ENCODE results near the gene HSPA4.

The HSPA4 gene

DNA sequence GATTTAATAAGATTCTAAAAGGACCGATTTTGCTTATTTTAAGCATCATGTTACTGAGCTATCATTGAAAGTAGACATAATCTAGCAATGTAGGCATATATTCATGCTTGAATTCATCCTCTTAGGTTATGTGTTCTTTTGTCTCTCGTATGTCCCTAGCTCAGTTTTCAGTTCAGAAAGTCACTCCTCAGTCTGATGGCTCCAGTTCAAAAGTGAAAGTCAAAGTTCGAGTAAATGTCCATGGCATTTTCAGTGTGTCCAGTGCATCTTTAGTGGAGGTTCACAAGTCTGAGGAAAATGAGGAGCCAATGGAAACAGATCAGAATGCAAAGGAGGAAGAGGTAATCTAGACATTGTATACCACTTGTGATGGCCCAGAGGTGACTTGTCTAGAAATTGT, 39.2 kb downstream of the HSPA4 start:
- no peak for DNase-seq (ENCODE audit: low spot score)

DNA sequence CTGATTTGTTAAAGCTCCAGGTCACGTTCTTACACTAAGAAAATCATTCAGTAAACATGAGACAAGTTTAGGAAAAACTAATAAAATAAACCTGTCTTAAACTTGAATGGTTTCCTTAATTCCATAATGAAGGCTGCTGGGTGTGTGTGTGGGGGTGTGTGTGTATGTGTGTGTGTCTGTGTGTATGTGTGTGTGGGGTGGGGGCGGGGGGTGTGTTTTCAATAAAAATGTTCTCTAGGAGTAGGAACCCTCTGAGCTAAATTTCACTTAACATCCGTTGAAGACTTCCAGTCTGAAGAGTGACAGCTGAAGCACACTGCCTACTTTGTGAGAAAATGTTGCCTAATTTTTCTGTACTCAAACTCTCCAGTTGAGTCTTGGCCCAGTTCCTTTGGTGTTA, 54.5 kb downstream of the HSPA4 start:
- DNase-seq (ENCODE audit: low spot score), result no peak

DNA sequence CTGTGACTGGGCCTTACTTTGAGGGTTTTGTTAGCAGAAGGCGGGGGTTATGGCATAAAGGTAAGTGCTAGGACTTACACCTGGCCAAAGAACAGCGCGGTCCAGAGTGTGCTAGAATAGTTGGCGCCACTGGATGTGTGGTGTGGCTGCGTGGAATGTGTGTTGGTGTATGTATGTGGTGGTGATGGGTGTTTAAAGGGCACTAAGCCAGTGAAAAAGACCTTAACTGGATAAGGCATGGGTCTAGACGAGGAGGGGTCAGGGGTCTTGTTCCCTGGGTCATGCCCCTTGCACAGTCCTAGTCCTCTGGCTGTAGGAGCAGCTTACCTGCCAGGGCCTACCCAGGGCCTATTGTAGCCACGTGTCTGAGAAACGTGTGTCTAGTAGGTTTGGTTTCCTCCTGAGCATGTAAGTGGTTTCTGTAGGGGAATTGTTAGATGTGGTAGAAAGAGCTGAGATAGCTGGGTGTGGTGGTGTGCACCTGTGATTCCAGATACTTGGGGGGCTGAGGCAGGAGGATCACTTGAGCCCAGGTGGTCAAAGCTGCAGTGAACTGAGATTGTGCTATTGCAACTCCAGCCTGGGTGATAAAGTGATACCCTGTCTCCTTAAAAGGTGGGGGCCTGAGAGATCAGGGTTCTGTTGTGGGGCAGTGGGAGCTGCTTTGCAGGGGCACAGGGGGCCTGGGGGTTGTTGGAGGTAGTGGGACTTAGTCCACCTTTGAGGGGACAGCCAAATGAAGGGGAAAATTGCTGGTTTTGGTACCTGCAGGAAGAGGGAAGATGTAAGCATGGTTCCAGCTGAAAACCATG, 55.2 kb downstream of the HSPA4 start:
- DNase-seq (ENCODE audit: low spot score), result no peak

DNA sequence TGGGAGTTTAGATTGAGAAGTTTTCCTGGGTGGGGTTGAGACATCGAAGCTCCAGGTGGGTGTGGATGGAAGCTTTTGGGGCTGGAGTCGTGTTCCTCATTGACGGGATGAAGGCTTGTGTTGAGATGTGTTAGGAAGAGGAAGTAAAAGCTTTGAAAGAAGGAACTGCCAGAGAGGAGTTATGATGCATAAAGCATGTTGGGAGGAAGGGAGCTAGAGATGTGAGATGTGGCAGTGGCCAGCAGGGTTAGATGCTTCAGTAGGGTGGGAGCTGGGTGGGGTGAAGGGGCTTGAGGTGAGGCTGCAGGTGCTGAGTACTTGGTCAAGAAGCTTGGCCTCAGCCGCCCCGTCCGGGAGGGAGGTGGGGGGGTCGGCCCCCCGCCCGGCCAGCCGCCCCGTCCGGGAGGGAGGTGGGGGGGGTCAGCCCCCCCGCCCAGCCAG, 56.7 kb downstream of the HSPA4 start:
- no peak for DNase-seq (ENCODE audit: low spot score)

DNA sequence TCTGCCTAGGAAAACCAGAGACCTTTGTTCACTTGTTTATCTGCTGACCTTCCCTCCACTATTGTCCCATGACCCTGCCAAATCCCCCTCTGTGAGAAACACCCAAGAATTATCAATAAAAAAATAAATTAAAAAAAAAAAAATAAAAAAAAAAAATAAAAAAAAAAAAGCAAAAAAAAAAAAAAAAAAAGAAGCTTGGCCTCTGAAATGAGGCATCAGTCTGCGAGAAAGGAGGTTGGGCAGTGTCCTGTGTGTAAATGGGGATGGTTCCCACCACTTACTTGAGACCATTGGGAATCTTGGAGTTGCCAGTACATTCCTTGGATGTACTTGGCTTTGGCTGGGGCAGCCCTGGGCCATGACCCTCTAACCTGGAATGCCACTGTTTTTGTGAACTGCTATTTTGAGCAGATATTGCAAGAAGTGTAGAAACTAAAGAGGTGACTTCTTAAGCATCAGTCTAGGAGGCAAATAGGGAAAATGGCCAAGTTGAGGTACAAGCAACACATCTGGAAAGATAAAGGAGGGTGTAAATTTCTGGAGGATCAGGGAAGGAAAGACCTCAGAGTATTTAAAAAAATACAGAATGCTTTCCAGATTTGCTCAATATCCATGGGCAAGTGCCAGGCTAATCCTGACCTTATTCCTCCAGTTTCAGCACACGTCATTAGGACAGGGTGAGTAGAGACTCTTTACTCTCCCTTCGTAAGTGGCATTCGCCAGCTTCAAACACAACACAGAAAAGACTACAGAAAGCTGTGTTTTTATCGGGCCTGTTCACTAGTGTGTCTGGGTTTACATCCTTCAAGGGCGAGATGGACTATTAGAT, 58.1 kb downstream of the HSPA4 start:
- no peak for DNase-seq (ENCODE audit: low spot score)

DNA sequence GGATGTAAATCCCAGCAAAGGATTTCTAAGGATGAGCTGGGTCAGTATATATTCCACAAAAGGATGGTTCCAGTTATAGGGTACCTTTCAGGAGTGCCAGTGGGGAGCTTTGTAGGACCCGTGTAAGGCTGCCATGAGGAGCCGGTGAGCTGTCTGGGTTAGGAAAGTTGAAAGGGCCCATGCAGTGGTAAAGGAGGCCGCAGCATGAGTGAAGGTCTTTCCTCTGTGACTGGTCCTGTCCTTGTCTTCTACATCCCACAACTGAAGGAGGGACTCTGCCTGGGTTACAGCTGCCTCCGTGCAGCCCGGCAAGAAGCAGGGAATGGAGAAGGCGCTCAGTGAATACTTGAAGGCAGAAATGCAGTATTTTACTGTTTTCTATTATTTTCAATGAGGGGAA, 58.9 kb downstream of the HSPA4 start:
- no peak for DNase-seq (ENCODE audit: low spot score)

DNA sequence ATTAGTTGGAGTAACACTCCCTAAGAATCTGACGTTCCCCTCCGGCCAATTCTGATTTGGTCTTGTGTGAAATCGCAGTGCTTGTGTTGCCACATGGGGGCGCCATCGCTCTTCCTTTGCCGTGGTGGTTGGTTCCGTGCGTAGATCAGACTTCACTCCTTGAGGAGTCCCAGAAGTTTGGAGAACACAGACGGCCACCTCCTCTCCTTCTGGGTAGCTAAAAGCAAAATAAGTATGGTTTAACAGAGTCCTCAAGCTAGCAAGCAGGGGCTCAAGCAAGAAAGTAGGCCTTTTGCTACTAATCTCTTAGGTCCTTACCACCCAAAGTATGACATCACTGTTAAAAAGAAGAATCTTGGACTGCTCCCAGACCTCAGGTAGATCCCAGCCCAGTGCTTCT, 59.5 kb downstream of the HSPA4 start:
- DNase-seq (ENCODE audit: low spot score), result peak; percentile 83

DNA sequence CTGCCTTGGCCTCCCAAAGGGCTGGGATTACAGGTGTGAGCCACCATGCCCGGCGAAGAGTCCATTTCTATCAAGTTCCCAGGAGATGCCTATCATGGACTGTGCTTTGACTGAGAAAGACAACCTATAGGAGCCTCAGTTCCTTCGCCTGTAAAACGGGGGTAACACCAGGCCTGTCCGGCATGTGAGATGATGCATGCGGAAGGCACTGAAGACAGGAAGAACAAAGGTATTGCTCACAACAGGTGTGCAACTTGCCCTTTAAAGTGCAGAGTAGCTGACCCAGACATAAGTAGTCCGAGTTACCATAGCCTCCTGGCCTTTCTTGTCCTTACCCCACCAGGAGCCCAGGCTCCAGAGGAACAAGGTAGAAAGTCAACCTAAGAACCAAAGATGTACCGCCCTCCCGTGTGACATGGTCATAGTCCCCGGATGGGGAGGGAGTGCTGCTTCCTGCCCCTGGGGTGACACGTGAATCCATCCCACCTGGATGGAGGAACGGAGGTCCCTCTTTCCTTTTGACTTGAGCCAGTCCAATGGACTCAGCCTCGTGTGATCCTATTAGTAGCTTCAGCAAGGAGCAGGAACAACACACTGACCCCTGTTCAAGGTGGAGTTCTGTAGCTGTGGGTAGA, 60.3 kb downstream of the HSPA4 start:
- no peak for DNase-seq (ENCODE audit: low spot score)

DNA sequence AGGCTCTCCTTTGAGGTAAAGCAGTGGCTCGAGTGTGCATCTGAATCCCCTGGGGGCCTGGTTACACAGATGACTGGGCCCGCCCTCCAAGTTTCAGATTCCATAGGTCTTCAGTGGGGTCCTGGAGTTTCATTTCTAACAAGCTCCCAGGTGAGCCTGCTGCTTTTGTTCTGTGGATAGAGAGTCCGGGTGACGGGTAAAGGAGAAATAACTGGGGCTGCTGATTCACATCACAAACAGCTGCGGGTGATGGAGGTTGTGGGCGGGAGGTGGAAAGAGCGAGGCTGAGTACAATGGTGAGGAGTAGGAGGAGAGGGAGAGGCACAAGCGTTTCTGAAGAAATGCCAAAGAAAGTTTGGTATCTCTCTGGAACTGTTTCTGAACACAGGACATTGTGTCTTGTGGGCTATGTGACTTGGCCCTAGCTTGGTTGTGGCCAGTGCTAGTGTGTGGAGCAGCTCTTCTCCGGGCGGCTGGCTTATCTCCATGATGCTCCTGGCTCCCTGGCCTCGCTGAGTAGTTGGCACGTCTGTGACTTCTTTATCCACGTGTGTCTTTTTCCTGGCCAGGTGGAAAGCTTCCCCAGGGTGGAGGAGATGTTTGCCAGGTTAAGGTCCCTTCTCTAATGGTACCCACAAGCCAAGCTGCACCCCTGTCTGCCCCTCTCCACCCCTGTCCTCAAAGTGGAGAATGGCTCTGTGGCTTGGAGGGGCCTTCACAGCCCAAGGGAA, 61.7 kb downstream of the HSPA4 start:
- DNase-seq (ENCODE audit: low spot score), result no peak

DNA sequence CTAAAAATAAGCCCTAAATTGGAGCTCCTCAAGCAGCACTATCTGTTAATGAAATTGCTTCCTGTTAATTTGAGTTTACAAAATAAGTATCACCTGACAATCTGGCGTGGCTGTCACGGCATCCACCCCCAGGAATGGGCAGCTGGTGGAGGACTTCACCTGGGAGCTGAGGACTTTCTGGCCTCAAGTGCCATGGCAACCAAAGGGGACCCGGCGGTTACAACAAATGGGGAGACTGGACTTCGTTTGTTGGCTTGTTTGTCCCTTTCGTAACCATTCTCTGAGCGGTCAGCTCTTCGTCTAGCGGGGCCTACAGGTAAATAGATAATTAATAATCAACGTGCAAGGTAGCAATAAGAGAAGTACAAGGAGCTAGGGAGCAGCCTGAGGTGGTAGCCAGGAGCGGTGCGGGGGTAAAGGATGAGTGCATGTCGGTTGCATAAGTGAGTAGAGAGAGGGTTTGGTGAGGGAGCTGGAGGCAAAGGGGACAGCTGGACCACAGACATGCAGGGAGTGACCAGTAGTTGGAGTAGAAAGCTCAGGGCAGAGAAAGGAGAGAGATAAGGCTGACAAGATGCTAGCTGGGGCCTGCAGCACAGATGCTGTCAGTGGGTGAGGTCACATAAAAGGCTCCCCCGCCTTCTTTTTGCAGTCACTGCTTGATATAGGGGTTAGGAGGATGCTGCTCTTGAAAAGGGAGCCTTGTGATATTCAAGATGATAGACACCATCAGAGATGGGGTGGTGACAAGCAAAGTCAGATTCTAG, 62.5 kb downstream of the HSPA4 start:
- no peak for DNase-seq (ENCODE audit: low spot score)

DNA sequence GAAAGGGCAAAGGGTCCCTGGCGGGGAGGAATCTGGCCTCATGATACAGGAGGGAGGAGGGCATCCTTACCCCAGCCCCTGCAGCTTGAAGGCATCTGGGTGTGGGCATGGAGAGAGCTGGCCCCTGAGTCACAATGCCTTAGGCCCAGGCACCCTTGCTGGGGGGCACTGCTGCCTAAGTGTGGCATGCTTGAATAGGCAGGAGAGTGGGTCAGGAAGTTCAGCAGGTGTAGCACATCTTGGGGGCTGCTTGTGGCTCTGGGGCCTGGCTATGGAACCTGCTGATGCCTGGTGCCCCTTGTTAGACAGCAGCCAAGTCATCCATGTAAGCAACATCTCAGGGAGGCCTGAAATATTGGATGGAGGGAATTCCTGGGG, 63.1 kb downstream of the HSPA4 start:
- no peak for DNase-seq (ENCODE audit: low spot score)

DNA sequence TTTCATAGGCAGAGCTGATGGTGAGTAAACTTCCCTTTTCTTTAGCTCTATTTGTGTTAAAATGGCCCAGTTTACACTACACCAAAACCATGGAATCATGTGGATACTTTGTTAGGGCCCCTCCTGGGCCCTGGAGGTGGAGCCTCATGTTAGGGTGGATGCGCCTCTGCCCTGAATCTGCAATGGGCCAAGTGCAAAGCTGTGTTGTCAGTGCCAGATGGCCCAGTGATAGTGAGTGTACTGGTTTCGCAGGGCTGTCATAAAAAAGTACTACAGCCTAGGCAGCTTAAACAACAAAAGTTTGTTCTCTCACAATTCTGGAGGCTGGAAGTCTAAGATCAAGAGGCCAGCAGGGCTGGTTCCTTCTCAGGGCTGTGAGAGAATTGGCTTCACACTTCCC, 64.8 kb downstream of the HSPA4 start:
- DNase-seq (ENCODE audit: low spot score), result no peak

DNA sequence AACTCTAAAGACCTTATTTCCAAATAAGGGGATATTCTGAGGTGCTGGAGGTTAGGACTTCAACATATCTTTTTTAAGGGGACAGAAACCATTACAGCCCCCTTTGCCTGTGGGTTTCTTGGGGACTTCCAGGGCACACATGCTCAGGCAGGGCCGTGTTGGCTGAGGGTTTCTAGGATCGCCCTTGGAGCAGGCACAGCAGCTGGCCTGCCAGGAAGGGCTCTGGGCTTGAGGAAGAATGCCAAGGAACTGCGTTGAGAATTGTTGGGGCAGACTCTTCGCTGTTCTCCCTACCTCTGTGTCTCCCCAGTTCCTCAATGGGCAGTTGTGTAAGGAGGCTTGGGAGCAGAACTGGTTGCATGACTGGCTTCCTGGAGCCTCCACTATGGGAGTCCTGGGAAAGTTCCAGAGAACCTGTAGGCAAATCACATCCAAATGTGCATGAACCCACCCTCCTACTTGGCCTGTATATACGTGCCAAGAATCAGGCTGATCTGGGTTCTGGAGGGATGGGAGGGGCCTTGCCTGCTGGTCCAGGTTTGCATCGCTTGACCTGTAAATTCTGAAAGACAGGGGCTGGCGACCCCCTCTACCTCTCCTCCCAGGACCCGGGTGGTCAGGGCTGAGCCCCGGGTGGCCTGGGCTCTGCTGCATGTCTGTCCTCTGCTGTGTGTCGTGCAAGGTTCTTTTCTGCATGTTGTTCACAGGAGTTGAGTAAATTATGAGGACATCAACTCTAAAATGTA, 65.5 kb downstream of the HSPA4 start:
- no peak for DNase-seq (ENCODE audit: low spot score)

DNA sequence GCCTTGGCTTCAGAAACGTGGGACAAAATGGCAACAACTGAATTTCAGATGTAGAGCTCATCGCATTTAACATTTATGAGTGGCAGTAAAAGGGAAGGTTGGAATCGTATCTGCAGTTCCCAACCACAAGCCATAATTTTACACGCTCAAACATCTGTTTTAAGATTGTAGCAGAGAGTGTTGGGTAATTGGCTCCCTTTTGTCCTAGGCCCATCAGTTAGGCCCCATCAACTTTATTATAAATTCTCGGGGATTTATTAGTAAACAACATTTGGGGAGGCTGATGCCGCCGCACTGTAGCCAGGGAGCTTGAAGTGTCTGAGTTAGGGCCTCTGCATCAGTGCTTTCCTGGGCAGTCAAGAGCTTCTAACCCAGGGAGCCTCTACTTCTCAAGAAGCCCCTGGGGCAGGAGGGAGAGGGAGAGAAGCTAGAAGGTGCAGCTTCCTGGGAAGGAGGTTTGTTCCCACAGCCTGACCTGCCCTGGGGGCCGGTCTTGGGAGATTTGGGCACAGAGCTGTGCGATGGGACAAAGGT, 66.2 kb downstream of the HSPA4 start:
- DNase-seq (ENCODE audit: low spot score), result no peak

DNA sequence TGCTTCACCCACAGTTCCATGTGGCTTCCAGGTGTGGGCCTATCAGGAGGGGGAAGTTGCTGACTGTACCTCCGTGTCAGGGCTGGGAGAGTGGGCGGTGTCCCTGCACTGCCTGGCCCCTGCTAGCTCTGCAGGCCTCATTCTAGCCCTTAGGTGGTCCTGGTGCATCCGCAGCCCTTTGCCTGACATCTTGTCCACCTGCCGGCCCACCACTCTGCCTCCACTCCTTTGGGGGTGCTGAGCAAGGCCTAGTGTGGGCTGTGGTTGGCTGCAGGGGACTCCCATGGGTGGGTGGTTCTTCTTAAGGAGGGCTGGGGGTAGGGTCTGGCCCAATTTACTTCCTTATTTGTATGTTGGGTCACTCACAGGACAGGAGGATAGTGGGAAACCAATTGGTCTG, 66.9 kb downstream of the HSPA4 start:
- no peak for DNase-seq (ENCODE audit: low spot score)

DNA sequence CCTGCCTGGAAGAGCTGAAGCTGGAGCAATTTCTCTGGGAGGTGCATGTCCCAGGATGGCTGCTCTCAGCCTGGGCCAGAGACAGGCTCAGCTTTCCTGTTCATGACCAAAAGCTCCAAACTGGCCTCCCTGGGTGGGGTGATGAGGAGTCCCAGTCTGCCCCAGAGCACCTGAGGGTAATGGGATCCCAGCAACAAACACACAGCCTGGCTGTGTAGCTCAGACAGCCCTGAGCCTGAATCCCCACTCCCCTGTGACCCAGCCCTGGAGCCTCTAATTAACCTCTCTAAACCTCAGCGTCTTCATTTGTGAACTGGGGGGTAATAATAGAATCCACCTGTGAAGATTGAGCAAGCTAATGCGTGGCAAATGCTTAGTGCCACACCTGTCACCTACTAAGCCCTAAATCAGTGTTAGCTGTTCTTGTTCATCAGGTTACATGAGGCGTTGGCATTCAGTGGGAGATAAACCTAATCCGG, 67.5 kb downstream of the HSPA4 start:
- no peak for DNase-seq (ENCODE audit: low spot score)

DNA sequence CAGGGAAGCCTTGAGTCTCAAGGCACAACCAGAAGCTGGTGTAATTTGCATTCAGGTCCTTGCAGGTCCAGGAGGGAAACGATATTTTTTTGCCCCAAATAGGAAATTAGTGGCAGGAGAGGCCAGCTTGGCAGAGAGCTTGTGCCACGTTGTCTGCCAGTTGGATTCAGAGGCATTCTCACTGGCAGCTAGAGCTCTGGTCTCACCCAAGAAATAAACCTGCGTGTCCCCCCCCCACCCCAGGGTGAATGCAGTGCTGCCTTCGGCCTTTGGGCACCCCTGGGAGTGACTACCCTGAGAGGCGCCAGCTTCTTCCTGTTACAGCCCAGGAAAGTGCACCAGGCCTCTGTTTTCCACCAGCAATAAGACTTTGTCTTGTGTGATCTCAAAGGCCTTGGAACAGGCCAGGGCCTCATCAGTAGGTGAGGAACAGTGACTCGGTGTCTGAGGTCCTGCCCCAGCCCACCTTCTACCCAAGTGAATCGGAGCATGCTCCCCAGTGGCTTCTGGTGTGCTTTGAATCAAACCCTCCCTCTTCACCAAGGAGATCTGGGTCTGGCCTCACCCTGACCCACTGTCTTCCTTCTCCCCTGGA, 68.4 kb downstream of the HSPA4 start:
- DNase-seq (ENCODE audit: low spot score), result no peak

DNA sequence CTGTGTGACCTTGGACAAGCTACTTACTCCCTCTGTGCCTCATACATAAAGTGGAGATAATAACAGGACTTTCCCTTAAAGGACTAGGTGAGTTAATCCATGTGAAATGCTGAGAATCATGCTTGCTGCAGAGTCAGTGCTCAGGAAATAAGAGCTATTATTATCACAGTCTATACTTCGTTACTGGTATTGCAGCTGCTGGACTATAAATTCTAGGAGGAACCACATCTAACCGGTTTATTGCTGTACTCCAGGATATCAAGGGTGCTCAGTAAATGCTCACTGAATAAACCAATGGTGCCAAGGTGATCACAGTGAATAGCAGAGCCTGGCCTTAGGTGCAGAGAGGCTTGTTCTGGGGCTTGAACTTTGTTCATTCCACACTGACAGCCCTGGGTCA, 69.3 kb downstream of the HSPA4 start:
- no peak for DNase-seq (ENCODE audit: low spot score)

DNA sequence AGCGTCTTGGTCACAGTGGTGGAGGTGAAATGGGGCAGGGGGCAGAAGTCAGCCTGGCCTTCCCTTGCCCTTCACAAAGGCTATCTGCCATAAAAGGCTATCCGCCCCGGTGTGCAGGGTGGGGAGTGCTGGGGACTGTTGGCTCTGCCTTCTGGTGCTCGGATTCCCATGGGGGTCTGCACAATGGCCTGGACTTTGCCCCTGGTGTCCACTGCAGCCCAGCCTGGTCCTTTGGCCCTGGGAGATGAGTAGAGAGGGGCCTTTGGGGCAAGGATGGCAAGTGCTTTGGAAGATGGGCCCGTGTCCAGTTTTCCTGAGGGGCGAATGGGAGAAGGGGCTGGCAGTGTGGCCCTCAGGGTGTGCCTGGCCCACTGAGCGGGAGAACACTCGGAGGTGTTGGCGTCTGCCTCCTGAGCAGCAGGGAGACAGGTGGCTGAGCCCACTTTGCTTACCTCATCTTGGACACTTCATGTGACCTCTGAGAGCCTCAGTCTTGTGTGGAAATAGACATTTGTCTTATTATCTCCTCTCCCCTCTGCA, 69.9 kb downstream of the HSPA4 start:
- DNase-seq (ENCODE audit: low spot score), result no peak

All from SK-N-DZ (cell line).